HL-60 (cell line): ENCODE measurements around the gene IQSEC3.

Source experiments
- DNase-seq, 2 experiments: peaks; one replicate each; pipeline ENCODE4 v3.0.0-alpha.2; 2010 to 2020; ENCODE audit warnings: low read depth in 1 of 2, low spot score in 1 of 2
- H3K27ac ChIP-seq: fragments of 250-450 bp; sonication (Bioruptor Pico); replicated peaks from 2 replicates; pipeline ENCODE4 v1.5.1; 2020; ENCODE audit warnings: mild to moderate bottlenecking, moderate library complexity
- H3K27me3 ChIP-seq: fragments of 250-450 bp; sonication (Bioruptor Pico); 2 replicates; pipeline ENCODE4 v1.5.1; 2021; ENCODE audit warnings: mild to moderate bottlenecking, moderate library complexity; ENCODE audit not compliant: insufficient read depth, poor library complexity, severe bottlenecking
- H3K4me3 ChIP-seq: replicated peaks from 2 replicates; pipeline ENCODE4 v1.5.1; 2011; ENCODE audit warnings: mild to moderate bottlenecking, control low read depth, low read length; ENCODE audit not compliant: insufficient read depth
- GABPA ChIP-seq: IDR thresholded peaks from 2 replicates; pipeline ENCODE4 v1.6.1; 2012; ENCODE audit warnings: low read depth
- POLR2AphosphoS5 ChIP-seq: IDR thresholded peaks from 2 replicates; pipeline ENCODE4 v1.6.1; 2012; ENCODE audit warnings: low read depth
- SPI1 ChIP-seq: IDR thresholded peaks from 2 replicates; pipeline ENCODE4 v1.6.1; 2012; ENCODE audit warnings: low read depth, mild to moderate bottlenecking, borderline replicate concordance
- TF ChIP-seq, protein P1 (sequence below): IDR thresholded peaks from 2 replicates; pipeline ENCODE4 v1.6.1; 2012; ENCODE audit warnings: low read depth; ENCODE audit not compliant: insufficient replicate concordance
- TF ChIP-seq, protein P2 (sequence below): IDR thresholded peaks from one replicate; pipeline ENCODE4 v1.5.1; 2011; ENCODE audit warnings: low read length, control low read depth, inconsistent platforms; ENCODE audit not compliant: insufficient read depth

IQSEC3 gene

DNA sequence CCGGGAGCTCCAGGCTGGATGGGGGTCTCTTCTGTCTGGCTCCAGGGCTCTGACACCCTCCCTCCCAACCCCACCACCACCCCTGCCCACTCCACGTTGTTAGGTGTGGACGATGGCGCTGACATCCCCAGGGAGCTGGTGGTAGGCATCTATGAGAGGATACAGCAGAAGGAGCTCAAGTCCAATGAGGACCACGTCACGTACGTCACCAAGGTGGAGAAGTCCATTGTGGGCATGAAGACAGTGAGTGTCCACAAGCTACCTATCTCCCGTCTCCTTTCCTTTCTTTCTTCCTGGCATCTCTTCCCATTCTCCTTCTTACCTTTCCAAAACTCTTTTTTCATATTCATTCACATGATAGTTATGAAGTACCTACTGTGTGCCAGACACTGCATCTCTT is 95.3 kb downstream of the IQSEC3 start:
- H3K4me3 ChIP-seq: no peak overlapping the region
- no peaks in the 10 kb centered on the region for H3K27me3 ChIP-seq
- no peak for TF ChIP-seq GABPA
- no peak for TF ChIP-seq POLR2AphosphoS5
- no peak for TF ChIP-seq SPI1
- TF ChIP-seq, protein P1, sequence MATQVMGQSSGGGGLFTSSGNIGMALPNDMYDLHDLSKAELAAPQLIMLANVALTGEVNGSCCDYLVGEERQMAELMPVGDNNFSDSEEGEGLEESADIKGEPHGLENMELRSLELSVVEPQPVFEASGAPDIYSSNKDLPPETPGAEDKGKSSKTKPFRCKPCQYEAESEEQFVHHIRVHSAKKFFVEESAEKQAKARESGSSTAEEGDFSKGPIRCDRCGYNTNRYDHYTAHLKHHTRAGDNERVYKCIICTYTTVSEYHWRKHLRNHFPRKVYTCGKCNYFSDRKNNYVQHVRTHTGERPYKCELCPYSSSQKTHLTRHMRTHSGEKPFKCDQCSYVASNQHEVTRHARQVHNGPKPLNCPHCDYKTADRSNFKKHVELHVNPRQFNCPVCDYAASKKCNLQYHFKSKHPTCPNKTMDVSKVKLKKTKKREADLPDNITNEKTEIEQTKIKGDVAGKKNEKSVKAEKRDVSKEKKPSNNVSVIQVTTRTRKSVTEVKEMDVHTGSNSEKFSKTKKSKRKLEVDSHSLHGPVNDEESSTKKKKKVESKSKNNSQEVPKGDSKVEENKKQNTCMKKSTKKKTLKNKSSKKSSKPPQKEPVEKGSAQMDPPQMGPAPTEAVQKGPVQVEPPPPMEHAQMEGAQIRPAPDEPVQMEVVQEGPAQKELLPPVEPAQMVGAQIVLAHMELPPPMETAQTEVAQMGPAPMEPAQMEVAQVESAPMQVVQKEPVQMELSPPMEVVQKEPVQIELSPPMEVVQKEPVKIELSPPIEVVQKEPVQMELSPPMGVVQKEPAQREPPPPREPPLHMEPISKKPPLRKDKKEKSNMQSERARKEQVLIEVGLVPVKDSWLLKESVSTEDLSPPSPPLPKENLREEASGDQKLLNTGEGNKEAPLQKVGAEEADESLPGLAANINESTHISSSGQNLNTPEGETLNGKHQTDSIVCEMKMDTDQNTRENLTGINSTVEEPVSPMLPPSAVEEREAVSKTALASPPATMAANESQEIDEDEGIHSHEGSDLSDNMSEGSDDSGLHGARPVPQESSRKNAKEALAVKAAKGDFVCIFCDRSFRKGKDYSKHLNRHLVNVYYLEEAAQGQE: no peak
- TF ChIP-seq, protein P2, sequence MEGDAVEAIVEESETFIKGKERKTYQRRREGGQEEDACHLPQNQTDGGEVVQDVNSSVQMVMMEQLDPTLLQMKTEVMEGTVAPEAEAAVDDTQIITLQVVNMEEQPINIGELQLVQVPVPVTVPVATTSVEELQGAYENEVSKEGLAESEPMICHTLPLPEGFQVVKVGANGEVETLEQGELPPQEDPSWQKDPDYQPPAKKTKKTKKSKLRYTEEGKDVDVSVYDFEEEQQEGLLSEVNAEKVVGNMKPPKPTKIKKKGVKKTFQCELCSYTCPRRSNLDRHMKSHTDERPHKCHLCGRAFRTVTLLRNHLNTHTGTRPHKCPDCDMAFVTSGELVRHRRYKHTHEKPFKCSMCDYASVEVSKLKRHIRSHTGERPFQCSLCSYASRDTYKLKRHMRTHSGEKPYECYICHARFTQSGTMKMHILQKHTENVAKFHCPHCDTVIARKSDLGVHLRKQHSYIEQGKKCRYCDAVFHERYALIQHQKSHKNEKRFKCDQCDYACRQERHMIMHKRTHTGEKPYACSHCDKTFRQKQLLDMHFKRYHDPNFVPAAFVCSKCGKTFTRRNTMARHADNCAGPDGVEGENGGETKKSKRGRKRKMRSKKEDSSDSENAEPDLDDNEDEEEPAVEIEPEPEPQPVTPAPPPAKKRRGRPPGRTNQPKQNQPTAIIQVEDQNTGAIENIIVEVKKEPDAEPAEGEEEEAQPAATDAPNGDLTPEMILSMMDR: no peak
- DNase-seq: no peak
- H3K27ac ChIP-seq: no peak overlapping the region

DNA sequence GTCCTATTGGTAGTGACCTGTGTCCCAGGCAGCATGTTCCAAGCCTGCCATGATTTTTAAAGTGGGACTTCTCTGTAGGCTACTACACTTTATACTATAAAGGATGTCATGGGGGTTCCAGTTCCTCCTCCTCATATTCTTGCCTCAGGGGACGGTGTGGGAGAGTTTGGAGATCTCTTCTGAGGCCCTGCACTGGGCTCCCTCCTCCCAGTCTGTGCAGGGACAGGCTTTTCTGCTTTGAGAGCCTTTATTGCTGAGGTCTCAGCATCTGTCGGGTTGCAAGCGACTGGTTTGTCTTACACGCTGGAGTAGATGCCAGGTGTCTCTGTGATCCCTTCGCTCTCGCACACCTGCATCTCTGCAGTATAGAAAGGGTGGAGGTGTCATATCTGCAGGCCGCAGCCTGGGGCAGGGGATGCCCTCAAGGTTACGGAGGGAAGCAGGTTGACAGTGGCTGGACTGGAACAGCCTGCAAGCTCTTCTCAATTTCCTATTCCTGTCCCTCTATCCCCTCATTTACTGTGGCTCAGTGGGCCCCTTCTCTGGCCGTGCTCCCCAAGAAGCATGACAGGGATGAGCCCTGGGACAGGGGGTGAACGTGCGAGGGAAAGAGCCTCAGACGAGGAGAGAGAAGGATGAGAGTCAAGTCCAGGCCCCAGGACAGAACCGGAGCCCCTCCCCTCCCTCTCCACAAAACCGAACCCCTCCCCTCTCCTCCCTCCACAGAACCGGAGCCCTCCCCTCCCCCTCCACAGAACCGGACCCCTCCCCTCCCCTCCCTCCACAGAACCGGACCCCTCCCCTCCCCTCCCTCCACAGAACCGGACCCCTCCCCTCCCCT is 96.1 kb downstream of the IQSEC3 start:
- DNase-seq: no peak
- Histone ChIP-seq H3K27me3 (no peaks in the 10 kb centered on the region), H3K4me3 (no peak overlapping the region), H3K27ac (no peak overlapping the region)
- TF ChIP-seq POLR2AphosphoS5: no peak
- TF ChIP-seq GABPA: no peak
- TF ChIP-seq, protein P1: no peak
- TF ChIP-seq SPI1: no peak
- TF ChIP-seq, protein P2: no peak

DNA sequence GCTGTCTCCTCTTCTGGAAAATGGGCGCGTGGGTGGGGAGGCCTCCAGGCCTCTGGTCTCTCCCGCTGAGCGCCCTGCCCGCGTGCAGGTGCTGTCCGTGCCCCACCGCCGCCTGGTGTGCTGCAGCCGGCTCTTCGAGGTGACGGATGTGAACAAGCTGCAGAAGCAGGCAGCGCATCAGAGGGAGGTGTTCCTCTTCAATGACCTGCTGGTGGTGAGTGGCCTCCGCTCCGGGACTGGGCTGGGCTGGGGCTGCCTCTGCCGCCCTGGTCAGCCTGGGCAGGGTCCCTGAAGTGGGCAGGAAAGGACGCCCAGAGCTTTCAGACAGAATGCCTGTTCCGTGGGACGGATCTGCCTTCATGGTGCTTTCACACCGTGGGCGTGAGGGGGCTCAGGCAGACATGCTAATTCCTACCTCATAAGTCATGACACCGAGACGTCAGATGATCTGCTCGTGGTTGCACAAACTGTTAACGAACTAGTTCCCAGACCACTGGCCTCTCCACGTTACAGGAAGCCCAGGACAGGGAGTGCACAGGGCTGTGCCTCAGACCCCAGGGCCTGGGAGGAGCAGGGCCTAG is 96.9 kb downstream of the IQSEC3 start:
- H3K4me3 ChIP-seq: no peak overlapping the region
- TF ChIP-seq SPI1 (no peak), GABPA (no peak), POLR2AphosphoS5 (no peak)
- TF ChIP-seq, protein P2: no peak
- TF ChIP-seq, protein P1: no peak
- DNase-seq: no peak
- no peak overlapping the region for H3K27ac ChIP-seq
- no peaks in the 10 kb centered on the region for H3K27me3 ChIP-seq
